Cerebellar nuclear complex (tissue), 1 donor: Measurements from ENCODE around the gene OR5B17.
"Not testable (repeated sequence)": the region's sequence is repeated elsewhere in the genome, so short reads cannot be mapped to it uniquely, and the experiment has no call there.

Experiments
- DNase-seq, 2 experiments: peaks; one replicate each; lab custom pipeline; 2025; lab: John Stamatoyannopoulos, UW

OR5B17 gene

DNA sequence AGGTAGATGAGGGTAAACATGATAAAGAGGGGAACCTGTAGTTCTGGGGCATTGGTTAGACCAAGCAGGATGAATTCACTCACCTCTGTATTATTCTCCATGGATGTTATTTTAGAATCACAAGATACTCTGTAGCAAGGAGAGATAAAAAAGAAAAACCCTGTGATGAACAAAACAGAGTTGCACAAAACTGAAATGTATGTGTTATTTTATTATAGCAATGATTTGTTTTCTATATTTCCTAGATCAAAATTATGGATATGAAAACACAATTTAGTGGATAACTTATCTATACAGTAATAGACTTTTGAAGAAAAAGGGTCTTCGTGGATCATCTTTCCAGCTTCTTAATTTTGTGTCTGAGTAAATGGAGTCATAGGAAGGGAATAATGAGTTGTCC lies at the start of gene OR5B17:
OR5B17 (minus strand) TSS at position 101 of the 400 bp plus-strand sequence; CDS start at position 101, 0 bp downstream.
- no peak for DNase-seq

GRCh38 chr11:58406774-58407173 lies 47.9 kb upstream of the OR5B17 start, which contains the start of gene OR5B3:
Gene OR5B3 (minus strand): TSS chr11:58406874. CDS start chr11:58403409, 3,465 bp downstream.
- no peak for DNase-seq

DNA sequence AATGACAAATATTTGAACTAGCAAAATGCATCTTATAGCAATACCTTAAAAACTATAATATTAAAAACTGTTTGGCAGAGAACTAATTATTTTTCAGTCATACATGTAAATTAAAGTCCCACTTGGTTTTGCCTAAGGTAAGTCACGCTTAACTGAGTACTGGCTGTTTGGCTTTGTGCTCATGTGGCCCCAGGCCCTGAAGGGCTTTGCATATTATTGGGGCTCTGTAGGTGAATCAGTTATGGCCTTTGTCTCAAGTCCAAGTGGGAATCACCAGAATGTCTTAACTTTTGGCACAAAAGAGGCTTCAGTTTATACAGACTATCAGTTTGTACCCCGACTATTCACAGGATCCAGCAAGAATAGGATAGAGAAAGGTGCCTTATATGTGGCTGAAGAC lies 40.8 kb upstream of the OR5B17 start:
- DNase-seq: not testable (repeated sequence)

GRCh38 chr11:58395581-58395980 lies 36.7 kb upstream of the OR5B17 start:
- no peak for DNase-seq

DNA sequence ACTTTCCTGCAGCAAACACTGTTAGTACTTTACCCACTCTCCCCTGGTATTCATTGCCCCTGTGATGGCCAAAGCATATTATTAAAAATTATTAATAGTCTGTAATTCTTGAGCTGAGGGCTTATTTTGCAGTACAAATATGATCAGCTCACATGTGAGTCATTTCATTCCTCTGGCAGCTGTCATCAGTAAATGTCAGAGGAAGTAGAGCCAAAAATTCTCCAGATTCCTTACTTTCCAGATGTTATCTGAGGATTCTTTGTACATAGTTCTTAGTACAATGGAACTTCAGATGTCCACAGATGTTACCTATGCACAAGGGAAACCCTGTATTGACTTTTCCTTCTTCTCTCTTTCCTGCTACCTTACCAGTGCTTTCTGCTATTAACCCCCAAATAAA lies 35.3 kb upstream of the OR5B17 start:
- no peak for DNase-seq

DNA sequence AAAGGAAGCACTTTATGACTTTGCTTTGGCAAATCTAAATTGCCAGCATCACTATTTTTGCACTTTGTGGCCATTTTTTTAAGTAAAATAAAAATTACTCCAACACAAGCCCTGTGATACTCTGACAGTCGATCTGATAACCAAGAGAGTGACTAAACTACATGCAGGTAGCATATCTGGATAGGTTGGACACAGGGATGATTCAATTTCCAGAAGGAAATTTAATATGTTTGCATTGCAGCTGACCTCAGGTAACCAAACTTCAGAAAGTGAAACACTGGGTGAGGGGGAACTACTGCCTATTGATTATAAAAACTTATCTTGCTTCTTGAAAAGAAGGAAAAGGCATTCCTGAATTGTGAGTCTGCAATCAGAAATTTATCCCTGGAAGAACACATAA lies 33.9 kb upstream of the OR5B17 start:
- DNase-seq: no peak

- no peak for DNase-seq
Observed at GRCh38 chr11:58391879-58392278, 33.0 kb upstream of the OR5B17 start.

GRCh38 chr11:58390551-58391063 lies 31.7 kb upstream of the OR5B17 start:
- no peak for DNase-seq

DNA sequence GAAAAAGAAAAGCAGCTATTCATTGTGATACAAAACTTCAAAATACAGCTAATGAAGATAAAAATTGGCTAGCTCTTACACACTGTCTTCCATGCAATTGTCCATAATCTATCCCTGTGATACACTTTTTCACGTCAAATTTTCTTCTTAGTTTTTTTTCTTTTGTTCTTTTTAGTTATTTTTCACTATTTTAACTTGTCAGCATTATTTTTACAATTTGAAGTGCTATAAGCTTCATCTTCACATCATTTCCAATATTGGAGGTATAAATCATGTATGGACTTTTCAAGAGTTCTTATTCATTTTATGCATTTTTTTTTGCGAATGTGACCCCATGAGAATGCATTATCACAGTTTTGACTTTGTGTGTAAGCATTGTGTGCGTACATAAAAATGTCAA lies 4.1 kb downstream of the OR5B17 start:
- DNase-seq: no peak

DNA sequence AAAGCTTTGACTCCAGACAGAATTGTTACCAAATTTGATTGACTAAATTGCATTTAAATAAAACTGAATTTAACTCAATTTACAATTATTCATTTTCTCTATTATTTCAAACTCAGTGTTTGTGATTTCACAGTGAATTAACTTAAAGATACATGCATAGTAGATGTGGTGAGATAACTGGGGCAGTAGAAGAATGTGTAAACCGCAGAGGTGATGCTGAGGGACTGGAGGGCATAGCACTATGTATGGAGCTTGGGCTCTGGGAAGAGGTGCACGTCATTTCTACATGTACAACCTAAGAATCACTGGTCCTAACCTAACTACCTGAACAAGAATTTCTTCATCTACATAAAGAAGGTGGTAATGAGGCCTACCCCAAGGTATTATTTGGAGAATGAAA lies 13.7 kb downstream of the OR5B17 start:
- DNase-seq: no peak

GRCh38 chr11:58334708-58335107 lies 24.2 kb downstream of the OR5B17 start:
- DNase-seq: no peak

GRCh38 chr11:58330861-58331260 lies 28.0 kb downstream of the OR5B17 start:
- no peak for DNase-seq

DNA sequence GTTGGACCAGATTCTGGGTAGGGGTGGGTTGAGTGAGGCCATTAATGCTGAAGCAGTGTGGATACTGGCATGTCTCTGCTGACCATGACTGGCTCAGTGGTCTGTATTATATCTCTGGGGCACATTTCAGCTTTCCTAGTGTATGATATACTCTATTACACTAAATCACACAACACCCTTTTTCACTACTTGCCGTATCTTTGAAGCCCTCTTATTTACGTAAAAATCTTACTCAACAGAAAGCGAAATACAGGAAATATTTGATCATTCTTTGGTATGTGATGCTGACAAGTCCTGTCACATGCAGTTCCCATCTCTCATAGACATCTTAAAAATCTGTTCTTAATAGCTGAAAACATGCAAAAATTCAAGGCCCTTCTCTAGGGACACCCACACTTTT lies 40.3 kb downstream of the OR5B17 start:
- no peak for DNase-seq

GRCh38 chr11:58316142-58316541 lies 42.7 kb downstream of the OR5B17 start:
- DNase-seq: no peak
